AG04449 (cell line): ENCODE data around the gene CTTN.
"Not testable (repeated sequence)": the region's sequence is repeated elsewhere in the genome, so short reads cannot be mapped to it uniquely, and the experiment has no call there.

ENCODE experiments used
- CTCF ChIA-PET: fragments of 350-600 bp; formaldehyde crosslinking; extraction: SDS; loops from one replicate; lab custom pipeline; 2021; ENCODE audit warnings: antibody characterized with exemption; lab: Yijun Ruan, JAX
- POLR2A ChIA-PET: fragments of 400-600, 350-600 bp; formaldehyde crosslinking; extraction: SDS; loops from one replicate; lab custom pipeline; 2020; ENCODE audit warnings: antibody characterized with exemption, inconsistent platforms; lab: Yijun Ruan, JAX
- DNase-seq: peaks from one replicate; pipeline ENCODE4 v3.0.0-alpha.2; 2010; ENCODE audit warnings: low read depth, low spot score
- H3K4me3 ChIP-seq: 2 replicates; pipeline ENCODE4 v1.5.1; 2011; ENCODE audit warnings: low read depth, mild to moderate bottlenecking, control low read depth, low read length
- TF ChIP-seq, protein P1 (sequence below): IDR thresholded peaks from one replicate; pipeline ENCODE4 v1.5.1; 2011; ENCODE audit warnings: mild to moderate bottlenecking, moderate library complexity, low read length, control low read depth, inconsistent platforms; ENCODE audit not compliant: insufficient read depth; ENCODE audit errors: missing control alignments

Gene CTTN

DNA sequence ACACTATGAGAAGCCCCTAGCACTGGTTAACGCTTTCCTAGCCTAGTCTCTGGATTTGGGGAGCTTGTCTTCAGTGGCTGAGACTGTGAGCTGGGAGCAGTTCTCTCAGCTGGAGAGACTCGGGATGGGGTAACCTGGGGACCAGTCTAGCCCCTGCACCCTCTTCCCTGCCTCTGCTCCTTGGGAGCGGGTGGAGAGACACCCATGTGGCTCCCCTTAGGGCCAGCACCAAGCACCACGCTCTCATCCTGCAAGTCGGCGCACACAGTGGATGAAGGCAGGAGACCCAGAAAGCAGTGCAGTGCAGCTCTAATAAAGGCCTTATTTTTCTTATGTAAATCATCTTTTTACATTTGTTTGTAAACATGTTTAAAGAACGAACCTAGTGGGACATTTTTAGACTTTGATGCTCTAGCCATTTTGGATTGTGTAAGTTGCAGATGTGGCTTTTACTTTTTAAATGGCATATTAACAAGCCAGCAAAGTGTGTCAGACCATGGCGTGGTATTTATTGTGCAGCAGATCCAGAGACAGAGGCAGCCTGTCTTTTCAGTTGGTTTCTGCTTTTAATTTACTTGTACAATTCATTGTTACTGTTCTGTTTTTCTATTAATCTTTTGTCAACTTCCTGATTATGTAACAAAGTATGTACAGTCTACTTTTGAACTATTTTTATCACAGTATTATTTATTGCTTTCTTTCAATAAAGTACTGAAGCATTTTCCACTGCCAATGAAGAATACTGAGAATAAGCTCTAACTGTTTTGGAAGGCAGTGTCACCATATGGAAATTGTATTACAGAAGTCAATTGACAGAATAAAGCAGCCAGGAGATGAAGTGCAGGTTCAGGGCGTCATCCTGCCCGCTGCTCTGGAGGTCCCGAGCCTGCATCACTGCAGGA is 14.4 kb upstream of the CTTN start:
- TF ChIP-seq, protein P1, sequence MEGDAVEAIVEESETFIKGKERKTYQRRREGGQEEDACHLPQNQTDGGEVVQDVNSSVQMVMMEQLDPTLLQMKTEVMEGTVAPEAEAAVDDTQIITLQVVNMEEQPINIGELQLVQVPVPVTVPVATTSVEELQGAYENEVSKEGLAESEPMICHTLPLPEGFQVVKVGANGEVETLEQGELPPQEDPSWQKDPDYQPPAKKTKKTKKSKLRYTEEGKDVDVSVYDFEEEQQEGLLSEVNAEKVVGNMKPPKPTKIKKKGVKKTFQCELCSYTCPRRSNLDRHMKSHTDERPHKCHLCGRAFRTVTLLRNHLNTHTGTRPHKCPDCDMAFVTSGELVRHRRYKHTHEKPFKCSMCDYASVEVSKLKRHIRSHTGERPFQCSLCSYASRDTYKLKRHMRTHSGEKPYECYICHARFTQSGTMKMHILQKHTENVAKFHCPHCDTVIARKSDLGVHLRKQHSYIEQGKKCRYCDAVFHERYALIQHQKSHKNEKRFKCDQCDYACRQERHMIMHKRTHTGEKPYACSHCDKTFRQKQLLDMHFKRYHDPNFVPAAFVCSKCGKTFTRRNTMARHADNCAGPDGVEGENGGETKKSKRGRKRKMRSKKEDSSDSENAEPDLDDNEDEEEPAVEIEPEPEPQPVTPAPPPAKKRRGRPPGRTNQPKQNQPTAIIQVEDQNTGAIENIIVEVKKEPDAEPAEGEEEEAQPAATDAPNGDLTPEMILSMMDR = no peak
- POLR2A ChIA-PET = no interaction called here

DNA sequence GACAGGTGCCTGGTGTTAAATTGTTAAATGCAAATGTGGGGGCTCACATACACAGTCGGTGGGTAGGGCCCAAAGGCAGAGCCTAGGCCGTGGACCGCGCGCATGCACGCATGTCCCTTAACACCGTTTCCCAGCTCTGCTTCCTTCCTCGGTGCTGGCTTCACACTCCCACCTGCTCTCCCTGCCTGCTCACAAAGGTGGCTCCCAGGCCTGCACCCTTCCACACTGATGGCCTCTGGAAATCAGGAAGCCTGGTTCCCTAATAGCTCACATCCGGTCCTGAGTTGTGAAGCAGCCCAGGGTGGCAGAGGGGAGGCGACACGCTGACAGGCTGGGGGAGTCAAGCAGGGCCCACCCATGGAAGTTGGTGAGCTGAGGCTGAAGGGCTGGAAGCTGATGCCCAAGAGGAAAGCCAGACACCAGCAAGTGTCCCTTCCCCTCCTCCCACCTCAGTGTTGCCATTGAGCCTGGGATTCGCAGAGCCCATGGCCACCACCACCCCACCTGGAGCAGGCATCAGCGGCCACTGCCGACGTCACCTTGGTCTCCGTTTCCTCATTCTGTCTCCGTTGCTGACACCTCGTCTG is 13.7 kb upstream of the CTTN start:
- TF ChIP-seq, protein P1 = no peak
- CTCF ChIA-PET = interaction anchor here (1.2 to 2.1 kb wide), 3 partner anchors 13 to 30 kb away, joined by 3 to 6 read pairs (median 5); partner anchors contain the start of gene CTTN
- H3K4me3 ChIP-seq = no peak overlapping the region
- POLR2A ChIA-PET = no interaction called here
- no peak for DNase-seq

More for the DNA sequence above, 14.4 kb upstream of the CTTN start:
- no peak for DNase-seq
- CTCF ChIA-PET = interaction anchor here (1.2 to 2.1 kb wide), 3 partner anchors 14 to 31 kb away, joined by 3 to 6 read pairs (median 5); partner anchors contain the start of gene CTTN
- H3K4me3 ChIP-seq = no peak overlapping the region

DNA sequence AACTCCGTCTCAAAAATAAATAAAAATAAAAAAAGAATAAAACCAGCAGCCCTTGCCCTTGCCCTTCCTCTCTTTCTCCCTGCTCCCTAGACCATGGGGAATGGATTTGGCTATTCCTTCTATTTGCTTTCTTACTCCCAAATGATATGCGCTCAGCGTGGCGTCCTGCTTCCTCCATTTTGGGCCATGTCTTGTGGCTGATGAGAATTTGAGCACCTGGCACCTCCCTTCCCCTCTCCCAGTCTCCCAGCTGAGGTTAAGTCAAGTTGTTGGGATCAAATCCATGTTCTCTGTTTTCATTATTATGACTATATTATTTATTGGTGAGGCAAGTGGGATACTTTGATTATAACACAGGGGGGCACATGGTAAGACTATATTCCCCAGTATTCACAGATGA is 10.8 kb upstream of the CTTN start:
- no peak for DNase-seq
- CTCF ChIA-PET = interaction anchor here (0.6 kb wide), 1 partner anchor 14 kb away, joined by 3 read pairs; no protein-coding TSS in a partner anchor
- POLR2A ChIA-PET = no interaction called here

DNA sequence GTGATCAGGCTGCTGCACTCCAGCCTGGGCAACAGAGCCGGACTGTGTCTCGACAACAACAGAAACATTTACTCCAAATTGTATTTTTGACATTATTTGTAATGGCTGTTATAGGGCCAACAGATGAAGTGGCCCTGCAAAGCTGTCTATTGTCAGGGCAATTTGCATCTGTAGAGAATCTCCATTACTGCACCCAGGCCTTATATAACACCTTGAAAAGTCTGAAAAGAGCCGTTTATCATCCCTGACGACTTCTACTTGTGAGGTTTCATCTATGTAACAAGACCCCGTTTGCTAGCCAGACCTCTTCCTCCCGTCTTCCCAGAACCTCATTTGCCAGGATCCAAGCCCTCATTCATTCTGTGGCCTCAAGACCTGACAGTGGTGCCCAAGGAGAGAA is 9.1 kb upstream of the CTTN start:
- no peak overlapping the region for H3K4me3 ChIP-seq
- TF ChIP-seq, protein P1 = no peak
- no peak for DNase-seq
- ChIA-PET CTCF (interaction anchor here (1.8 kb wide), 1 partner anchor 26 kb away, joined by 4 read pairs; no protein-coding TSS in a partner anchor), POLR2A (no interaction called here)

More for the DNA sequence above, 10.8 kb upstream of the CTTN start:
- H3K4me3 ChIP-seq = no peak overlapping the region
- TF ChIP-seq, protein P1 = no peak

DNA sequence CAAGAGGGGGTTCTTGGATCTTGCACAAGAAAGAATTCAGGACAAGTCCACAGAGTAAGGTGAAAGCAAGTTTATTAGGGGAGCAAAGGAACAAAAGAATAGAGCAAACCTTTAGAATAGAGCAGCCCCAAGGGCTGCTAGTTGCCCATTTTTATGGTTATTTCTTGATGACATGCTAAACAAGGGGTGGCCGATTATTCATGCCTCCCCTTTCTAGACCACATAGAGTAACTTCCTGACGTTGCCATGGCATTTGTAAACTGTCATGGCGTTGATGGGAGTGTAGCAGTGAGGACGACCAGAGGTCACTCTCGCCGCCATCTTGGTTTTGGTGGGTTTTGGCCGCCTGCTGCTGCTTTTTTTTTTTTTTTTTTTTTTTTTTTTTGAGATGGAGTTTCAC is 7.4 kb upstream of the CTTN start:
- DNase-seq, POLR2A ChIA-PET, H3K4me3 ChIP-seq, CTCF ChIA-PET: not testable (repeated sequence)

DNA sequence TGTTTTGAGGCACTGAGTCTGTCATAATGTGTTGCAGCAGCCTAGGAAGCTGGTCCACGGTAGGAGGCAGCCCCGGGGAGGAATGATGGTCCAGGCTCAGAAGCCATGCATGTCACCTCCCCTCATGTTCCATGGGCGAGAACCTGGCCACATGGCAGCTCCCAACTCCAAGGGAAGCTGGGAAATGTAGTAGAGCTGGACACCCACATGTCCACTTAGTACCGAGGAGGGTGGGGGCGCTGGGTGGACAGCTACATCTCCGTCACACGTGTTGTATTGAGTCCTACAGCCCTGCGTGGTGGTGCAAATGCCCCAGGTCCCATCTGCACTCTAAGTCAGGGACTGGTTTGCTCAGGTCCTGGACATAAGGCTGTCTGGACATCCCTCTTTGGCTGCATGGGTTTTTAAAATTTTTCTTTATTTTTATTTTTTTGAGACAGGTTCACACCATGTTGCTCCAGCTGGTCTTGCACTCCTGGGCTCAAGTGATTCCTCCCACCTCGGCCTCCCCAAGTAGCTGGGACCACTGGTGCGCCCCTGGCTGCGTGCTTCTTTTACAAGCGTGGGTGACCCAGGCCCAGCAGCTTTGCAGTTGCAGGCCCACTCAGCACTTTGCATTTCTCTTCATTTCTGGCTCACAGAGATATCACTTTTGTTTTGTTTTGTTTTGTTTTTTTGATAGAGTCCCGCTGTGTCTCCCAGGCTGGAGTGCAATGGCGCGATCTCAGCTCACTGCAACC is 3.9 kb upstream of the CTTN start:
- DNase-seq = no peak
- TF ChIP-seq, protein P1 = no peak
- no peak overlapping the region for H3K4me3 ChIP-seq
- CTCF ChIA-PET = no interaction called here
- POLR2A ChIA-PET = no interaction called here
